Measurements from ENCODE around the gene COQ7.

Gene COQ7

GRCh38 chr16:19086322-19087199 is 19.1 kb downstream of the COQ7 start:
- peak; percentile 86 for DNase-seq

- no peak for DNase-seq
Observed at GRCh38 chr16:19088341-19088916, 21.0 kb downstream of the COQ7 start.

GRCh38 chr16:19089410-19089955 is 22.1 kb downstream of the COQ7 start:
- DNase-seq: no peak

GRCh38 chr16:19090916-19091315 is 23.5 kb downstream of the COQ7 start:
- DNase-seq: no peak

GRCh38 chr16:19092653-19093410 is 25.4 kb downstream of the COQ7 start:
- no peak for DNase-seq

GRCh38 chr16:19093631-19094541 is 26.5 kb downstream of the COQ7 start:
- DNase-seq: no peak

GRCh38 chr16:19094542-19095365 is 27.3 kb downstream of the COQ7 start:
- DNase-seq: no peak

GRCh38 chr16:19095654-19096053 is 28.2 kb downstream of the COQ7 start:
- DNase-seq: no peak

- DNase-seq: no peak
Observed at GRCh38 chr16:19098173-19098572, 30.8 kb downstream of the COQ7 start.

- no peak for DNase-seq
Observed at GRCh38 chr16:19102187-19102872, 34.9 kb downstream of the COQ7 start.

GRCh38 chr16:19104607-19105006 is 37.2 kb downstream of the COQ7 start:
- no peak for DNase-seq

- DNase-seq: no peak
Observed at GRCh38 chr16:19105131-19105530, 37.7 kb downstream of the COQ7 start.

- no peak for DNase-seq
Observed at GRCh38 chr16:19105891-19106624, 38.6 kb downstream of the COQ7 start.

- DNase-seq: no peak
Observed at GRCh38 chr16:19106625-19107020, 39.2 kb downstream of the COQ7 start.

- DNase-seq: no peak
Observed at GRCh38 chr16:19108409-19109287, 41.2 kb downstream of the COQ7 start.

- DNase-seq: no peak
Observed at GRCh38 chr16:19109288-19109664, 41.9 kb downstream of the COQ7 start.

GRCh38 chr16:19110537-19111360 is 43.3 kb downstream of the COQ7 start:
- no peak for DNase-seq

GRCh38 chr16:19112099-19112407 is 44.6 kb downstream of the COQ7 start:
- DNase-seq: no peak

All from NCI-H774 (cell line).